BLaER1 (cell line): ENCODE results near the gene PCSK6.

ENCODE experiments used
- H3K27ac ChIP-seq: shearing (Covaris generic); formaldehyde crosslinking; 2 replicates; pipeline ENCODE4 v1.8.1; 2022
- H3K27me3 ChIP-seq: shearing (Covaris generic); formaldehyde crosslinking; 2 replicates; pipeline ENCODE4 v1.8.1; 2022
- H3K36me3 ChIP-seq: shearing (Covaris generic); formaldehyde crosslinking; 2 replicates; pipeline ENCODE4 v1.8.1; 2022
- H3K4me1 ChIP-seq: shearing (Covaris generic); formaldehyde crosslinking; 2 replicates; pipeline ENCODE4 v1.8.1; 2022
- H3K4me2 ChIP-seq: shearing (Covaris generic); formaldehyde crosslinking; 2 replicates; pipeline ENCODE4 v1.8.1; 2022
- H3K4me3 ChIP-seq: shearing (Covaris generic); formaldehyde crosslinking; 2 replicates; pipeline ENCODE4 v1.8.1; 2022
- H3K9ac ChIP-seq: shearing (Covaris generic); formaldehyde crosslinking; 2 replicates; pipeline ENCODE4 v1.8.1; 2022
- H3K9me3 ChIP-seq: shearing (Covaris generic); formaldehyde crosslinking; 2 replicates; pipeline ENCODE4 v1.8.1; 2022
- H4K20me1 ChIP-seq: shearing (Covaris generic); formaldehyde crosslinking; 2 replicates; pipeline ENCODE4 v1.8.1; 2022
- Cebpa-rat ChIP-seq: shearing (Covaris generic); IDR thresholded peaks from 2 replicates; pipeline ENCODE4 v1.8.1; 2022

Gene PCSK6

GRCh38 chr15:101398247-101398646 is 91.3 kb downstream of the PCSK6 start:
- Histone ChIP-seq H3K4me1 (peaks cover 56% of the 10 kb centered on the region), H3K36me3 (peaks cover 8% of the 10 kb centered on the region), H3K9me3 (0 out of 2 replicates have a peak, but pooled peaks cover 8% of the 10 kb centered on the region), H4K20me1 (no peaks in the 10 kb centered on the region), H3K4me3 (no peak overlapping the region), H3K27ac (peak overlapping the region; percentile 48; the same call in 1 of the 2 replicates), H3K27me3 (no peaks in the 10 kb centered on the region), H3K9ac (peak overlapping the region; percentile 42; the same call in 1 of the 2 replicates), H3K4me2 (peak overlapping the region; percentile 83)
- no peak for TF ChIP-seq Cebpa-rat

- peaks cover 63% of the 10 kb centered on the region for H3K4me1 ChIP-seq
- no peak for TF ChIP-seq Cebpa-rat
- H3K9me3 ChIP-seq, result 0 out of 2 replicates have a peak, but pooled peaks cover 8% of the 10 kb centered on the region
- peak overlapping the region; percentile 48 for H3K27ac ChIP-seq
- peaks cover 8% of the 10 kb centered on the region for H3K36me3 ChIP-seq
- H3K9ac ChIP-seq, result peak overlapping the region; percentile 42
- H4K20me1 ChIP-seq, result no peaks in the 10 kb centered on the region
- no peaks in the 10 kb centered on the region for H3K27me3 ChIP-seq
- H3K4me2 ChIP-seq, result peak overlapping the region; percentile 83
- peak overlapping the region; percentile 26; the same call in 1 of the 2 replicates for H3K4me3 ChIP-seq
These were observed 91.9 kb downstream of the PCSK6 start for GRCh38 chr15:101397521-101398003.

- Histone ChIP-seq H3K27ac (peak overlapping the region; percentile 48; the same call in 1 of the 2 replicates), H3K4me2 (peak overlapping the region; percentile 83), H3K4me1 (peaks cover 72% of the 10 kb centered on the region), H4K20me1 (no peaks in the 10 kb centered on the region), H3K9me3 (0 out of 2 replicates have a peak, but pooled peaks cover 8% of the 10 kb centered on the region), H3K9ac (no peak overlapping the region), H3K36me3 (peaks cover 8% of the 10 kb centered on the region), H3K4me3 (0 out of 2 replicates have a peak overlapping the region, but pooled peaks have one; percentile 26), H3K27me3 (no peaks in the 10 kb centered on the region)
- TF ChIP-seq Cebpa-rat, result no peak
These were observed 92.8 kb downstream of the PCSK6 start for GRCh38 chr15:101396484-101397261.

GRCh38 chr15:101394654-101395053 is 94.9 kb downstream of the PCSK6 start:
- H3K27me3 ChIP-seq, result no peaks in the 10 kb centered on the region
- 0 out of 2 replicates have a peak, but pooled peaks cover 5% of the 10 kb centered on the region for H3K36me3 ChIP-seq
- H3K4me1 ChIP-seq, result peaks cover 92% of the 10 kb centered on the region
- no peaks in the 10 kb centered on the region for H4K20me1 ChIP-seq
- H3K4me2 ChIP-seq, result peak overlapping the region; percentile 87
- no peak overlapping the region for H3K9ac ChIP-seq
- no peaks in the 10 kb centered on the region for H3K9me3 ChIP-seq
- TF ChIP-seq Cebpa-rat, result no peak
- no peak overlapping the region for H3K4me3 ChIP-seq
- no peak overlapping the region for H3K27ac ChIP-seq

GRCh38 chr15:101394056-101394630 is 95.4 kb downstream of the PCSK6 start:
- Histone ChIP-seq H3K9ac (no peak overlapping the region), H3K36me3 (0 out of 2 replicates have a peak, but pooled peaks cover 5% of the 10 kb centered on the region), H3K4me2 (peak overlapping the region; percentile 87), H4K20me1 (no peaks in the 10 kb centered on the region), H3K9me3 (no peaks in the 10 kb centered on the region), H3K27me3 (no peaks in the 10 kb centered on the region), H3K4me3 (no peak overlapping the region), H3K27ac (no peak overlapping the region), H3K4me1 (peaks cover 93% of the 10 kb centered on the region)
- no peak for TF ChIP-seq Cebpa-rat

- no peak overlapping the region for H3K4me3 ChIP-seq
- no peaks in the 10 kb centered on the region for H3K27me3 ChIP-seq
- H4K20me1 ChIP-seq, result no peaks in the 10 kb centered on the region
- TF ChIP-seq Cebpa-rat, result no peak
- peaks cover 97% of the 10 kb centered on the region for H3K4me1 ChIP-seq
- peak overlapping the region; percentile 53 for H3K27ac ChIP-seq
- H3K9ac ChIP-seq, result peak overlapping the region; percentile 50
- peak overlapping the region; percentile 87 for H3K4me2 ChIP-seq
- H3K36me3 ChIP-seq, result 0 out of 2 replicates have a peak, but pooled peaks cover 5% of the 10 kb centered on the region
- H3K9me3 ChIP-seq, result no peaks in the 10 kb centered on the region
These were observed 96.3 kb downstream of the PCSK6 start for GRCh38 chr15:101393172-101393571.

- H3K36me3 ChIP-seq, result peaks cover 6% of the 10 kb centered on the region; the same call in 1 of the 2 replicates
- TF ChIP-seq Cebpa-rat, result no peak
- peak overlapping the region; percentile 53; the same call in 1 of the 2 replicates for H3K27ac ChIP-seq
- H3K9me3 ChIP-seq, result no peaks in the 10 kb centered on the region
- H3K9ac ChIP-seq, result peak overlapping the region; percentile 50; the same call in 1 of the 2 replicates
- no peaks in the 10 kb centered on the region for H4K20me1 ChIP-seq
- no peaks in the 10 kb centered on the region for H3K27me3 ChIP-seq
- peak overlapping the region; percentile 87 for H3K4me2 ChIP-seq
- peak overlapping the region; percentile 36; the same call in 1 of the 2 replicates for H3K4me3 ChIP-seq
- H3K4me1 ChIP-seq, result peaks cover 87% of the 10 kb centered on the region
These were observed 97.4 kb downstream of the PCSK6 start for GRCh38 chr15:101391981-101392640.

GRCh38 chr15:101391431-101391830 is 98.1 kb downstream of the PCSK6 start:
- Histone ChIP-seq H3K36me3 (peaks cover 12% of the 10 kb centered on the region; the same call in 1 of the 2 replicates), H3K4me3 (no peak overlapping the region), H3K9me3 (no peaks in the 10 kb centered on the region), H3K4me2 (peak overlapping the region; percentile 87), H3K27me3 (no peaks in the 10 kb centered on the region), H3K27ac (peak overlapping the region; percentile 52; the same call in 1 of the 2 replicates), H4K20me1 (no peaks in the 10 kb centered on the region), H3K9ac (peak overlapping the region; percentile 20; the same call in 1 of the 2 replicates), H3K4me1 (peaks cover 80% of the 10 kb centered on the region)
- TF ChIP-seq Cebpa-rat, result no peak

GRCh38 chr15:101390462-101390861 is 99.0 kb downstream of the PCSK6 start:
- Histone ChIP-seq H3K36me3 (peaks cover 15% of the 10 kb centered on the region; the same call in 1 of the 2 replicates), H3K9ac (no peak overlapping the region), H3K4me2 (peak overlapping the region; percentile 87), H3K27ac (no peak overlapping the region), H3K27me3 (no peaks in the 10 kb centered on the region), H4K20me1 (no peaks in the 10 kb centered on the region), H3K4me1 (peaks cover 71% of the 10 kb centered on the region), H3K9me3 (no peaks in the 10 kb centered on the region), H3K4me3 (no peak overlapping the region)
- TF ChIP-seq Cebpa-rat, result no peak
